ENCODE measurements around the gene GPR31.
"Not testable (repeated sequence)": the region's sequence is repeated elsewhere in the genome, so short reads cannot be mapped to it uniquely, and the experiment has no call there.

Gene GPR31

DNA sequence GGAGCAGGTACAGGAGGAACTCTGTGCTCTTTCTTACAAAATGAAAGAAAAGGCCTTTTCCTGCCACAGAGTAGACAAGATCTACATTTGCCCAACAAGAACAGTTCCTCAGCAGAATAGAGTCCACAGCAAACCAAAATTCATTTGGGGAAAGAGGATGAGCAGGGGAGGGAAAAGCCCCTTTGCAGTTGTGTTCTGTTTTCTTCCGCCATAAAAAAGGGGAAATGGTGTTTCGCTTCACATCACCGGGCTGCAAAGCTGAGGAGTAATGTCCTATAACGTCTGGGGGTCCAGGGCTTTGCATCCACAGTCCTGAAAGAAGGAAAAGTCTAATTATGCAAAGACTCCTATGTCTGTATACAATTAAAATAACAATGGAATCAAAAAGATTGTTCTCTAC, at the start of gene GPR31:
TSS of gene GPR31 (minus strand) at position 118 of the 400 bp plus-strand sequence. CDS start 149 bp downstream, outside the sequence.
- no peak for DNase-seq (ENCODE audit: low spot score)

DNA sequence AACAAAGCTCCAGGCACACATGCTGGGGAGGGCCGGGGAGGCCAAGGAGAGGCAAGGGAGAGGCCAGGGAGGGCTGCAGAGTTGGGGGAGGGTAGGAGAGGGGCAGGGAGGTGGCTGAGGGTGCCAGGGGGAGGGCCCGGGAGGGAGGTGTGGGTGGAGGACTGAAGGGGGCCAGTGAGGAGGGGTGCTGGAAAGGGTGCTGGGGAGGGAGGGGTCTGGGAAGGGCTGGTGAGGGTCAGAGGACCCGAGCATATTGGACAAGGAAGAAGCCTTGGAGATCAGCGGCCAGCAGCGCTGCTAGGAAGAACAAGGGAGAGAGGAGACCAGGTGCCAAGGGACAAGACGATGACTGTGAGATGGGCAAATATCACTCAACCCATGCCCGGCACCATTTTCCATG, 49.7 kb upstream of the GPR31 start:
- no peak for DNase-seq (ENCODE audit: low spot score)

- not testable (repeated sequence) for DNase-seq (ENCODE audit: low spot score)
Measured at GRCh38 chr6:167205316-167205715, 47.5 kb upstream of the GPR31 start.

DNA sequence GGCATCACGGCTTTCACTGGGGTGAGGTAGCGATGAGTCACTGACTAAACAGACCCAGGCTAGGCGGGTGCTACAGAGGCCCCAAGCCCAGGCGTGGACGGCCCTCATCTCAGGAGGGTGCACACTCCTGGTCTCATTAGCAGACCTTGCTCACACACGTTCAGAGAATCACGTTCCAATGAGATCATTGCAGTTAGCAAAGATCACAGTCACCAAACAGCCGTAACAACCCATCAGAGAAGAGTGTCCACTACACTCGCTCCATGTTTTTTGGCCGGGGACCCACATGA, 46.2 kb upstream of the GPR31 start:
- not testable (repeated sequence) for DNase-seq (ENCODE audit: low spot score)

- DNase-seq (ENCODE audit: low spot score): not testable (repeated sequence)
Measured at GRCh38 chr6:167203261-167204058, 45.7 kb upstream of the GPR31 start.

DNA sequence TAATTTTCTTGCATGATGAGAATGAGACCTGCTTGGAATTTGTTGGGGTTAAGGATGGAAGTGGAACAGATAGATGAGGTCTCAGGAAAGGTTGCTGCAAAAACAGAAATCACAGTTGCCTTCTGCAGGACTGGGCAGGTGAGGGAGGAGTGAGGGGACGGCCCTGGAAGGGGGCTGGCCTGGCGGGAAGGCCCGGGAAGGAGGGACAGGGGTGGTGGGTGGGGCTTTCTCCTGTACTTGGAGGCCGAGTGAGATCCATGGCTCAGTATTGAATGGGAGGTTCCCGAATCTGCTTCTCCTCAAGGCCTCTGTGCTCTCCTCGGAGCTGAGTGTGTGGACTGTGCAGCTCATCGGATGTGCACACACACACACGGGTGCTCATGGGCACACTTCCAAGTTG, 44.8 kb upstream of the GPR31 start:
- not testable (repeated sequence) for DNase-seq (ENCODE audit: low spot score)

DNA sequence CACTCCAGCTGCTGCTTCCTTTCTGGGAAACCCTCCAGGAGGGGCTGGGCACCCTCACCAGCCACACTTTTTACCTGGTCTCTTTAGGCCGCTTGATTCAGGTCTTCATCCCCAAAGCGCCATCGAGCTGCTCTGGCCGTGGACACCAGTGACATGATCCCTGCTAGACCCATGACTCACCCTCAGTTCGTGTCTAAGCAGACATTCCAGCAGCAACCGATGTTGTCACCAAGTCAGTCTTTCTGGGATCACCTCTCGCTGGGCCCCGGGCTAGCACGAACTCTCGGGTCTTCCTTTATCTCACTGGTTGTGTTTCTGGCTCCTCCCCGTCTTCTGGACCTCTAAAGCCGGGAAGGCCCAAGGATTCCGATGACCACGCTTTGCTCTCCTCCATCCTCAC, 43.0 kb upstream of the GPR31 start:
- no peak for DNase-seq (ENCODE audit: low spot score)

DNA sequence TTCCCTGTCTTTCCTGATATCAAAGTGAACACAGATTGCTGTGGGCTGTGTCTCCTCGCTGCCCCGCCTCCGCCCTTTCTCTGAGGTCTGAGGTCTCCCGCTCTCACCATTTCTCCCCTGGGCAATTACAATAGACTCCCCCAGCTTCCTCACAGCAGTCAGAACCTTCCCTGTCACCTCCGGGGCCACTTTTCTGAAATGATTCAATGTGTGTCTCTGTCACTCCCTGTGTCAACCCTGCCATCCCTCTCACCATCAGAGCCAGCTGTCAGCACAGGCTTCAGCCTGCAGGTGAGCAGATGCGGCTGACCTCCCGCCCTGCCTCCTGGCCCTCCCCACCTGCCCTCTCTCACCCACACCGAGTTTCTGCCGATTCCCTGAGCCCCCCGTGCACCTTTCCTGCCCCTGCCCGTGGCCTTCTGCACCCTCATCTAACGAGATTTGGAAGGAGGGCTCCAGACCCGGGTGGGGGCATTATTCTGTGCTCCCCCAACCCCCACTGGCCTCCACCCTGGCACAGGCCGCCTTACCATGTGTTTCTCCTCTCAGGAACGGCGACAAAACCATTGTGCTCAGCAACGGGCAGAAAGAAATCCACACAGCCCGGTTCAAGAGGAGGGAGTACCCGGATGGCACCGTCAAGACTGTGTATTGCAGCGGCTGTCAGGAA, 38.3 kb upstream of the GPR31 start:
- not testable (repeated sequence) for DNase-seq (ENCODE audit: low spot score)

DNA sequence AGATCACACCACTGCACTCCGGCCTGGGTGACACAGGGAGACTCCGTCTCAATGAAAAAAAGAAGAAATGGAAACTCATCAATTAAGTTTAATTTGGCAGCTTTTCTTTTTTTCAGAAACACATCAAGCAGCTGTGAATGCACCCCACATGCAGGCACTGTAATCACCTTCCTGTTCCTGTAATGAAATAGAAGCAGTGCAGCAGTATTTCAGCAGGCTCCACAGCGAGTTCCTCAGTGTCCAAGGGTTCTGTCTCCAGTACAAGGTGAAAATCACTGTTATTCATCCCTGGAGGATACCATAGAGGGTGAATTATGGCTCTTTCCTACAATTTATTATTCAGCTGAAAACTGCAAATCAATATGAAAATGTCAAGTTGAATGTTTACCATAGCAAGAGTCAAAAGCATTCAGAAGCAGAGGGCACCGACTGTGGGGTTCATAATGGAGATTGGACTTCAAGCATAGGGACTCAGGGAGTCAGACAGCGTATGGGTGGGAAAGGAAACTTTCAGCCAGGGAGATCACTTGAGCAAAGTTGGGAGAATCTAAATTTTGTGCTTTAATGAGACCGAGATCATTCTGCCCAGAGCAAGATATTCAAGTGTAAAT, 35.8 kb upstream of the GPR31 start:
- not testable (repeated sequence) for DNase-seq (ENCODE audit: low spot score)

DNA sequence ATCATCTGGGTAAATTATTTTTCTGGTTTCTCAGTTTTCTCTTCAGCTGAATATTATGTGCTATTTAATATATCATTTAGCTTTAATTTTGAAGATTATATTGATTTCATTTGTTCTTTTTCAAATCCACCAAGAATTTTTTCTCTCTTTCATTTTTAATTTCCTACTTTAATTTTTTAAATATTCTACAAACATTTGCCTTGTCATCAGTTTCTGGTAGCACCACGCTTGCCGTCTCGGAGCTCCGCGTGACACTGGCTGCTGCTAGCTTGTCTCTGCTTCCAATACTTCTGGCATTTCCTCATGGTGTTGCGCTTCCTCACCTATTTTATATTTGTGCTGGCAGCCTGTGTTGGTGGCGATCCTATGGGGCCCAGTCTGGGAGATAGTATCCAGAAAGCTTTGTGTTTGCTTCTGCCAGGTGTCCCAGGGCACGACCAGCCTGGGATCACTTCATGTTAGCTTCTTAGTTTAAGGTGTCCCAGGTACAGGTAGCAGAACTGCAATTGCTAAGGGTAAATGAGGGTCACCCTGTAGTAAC, 33.3 kb upstream of the GPR31 start:
- DNase-seq (ENCODE audit: low spot score): not testable (repeated sequence)

GRCh38 chr6:167187275-167187674, 29.5 kb upstream of the GPR31 start:
- DNase-seq (ENCODE audit: low spot score): not testable (repeated sequence)

DNA sequence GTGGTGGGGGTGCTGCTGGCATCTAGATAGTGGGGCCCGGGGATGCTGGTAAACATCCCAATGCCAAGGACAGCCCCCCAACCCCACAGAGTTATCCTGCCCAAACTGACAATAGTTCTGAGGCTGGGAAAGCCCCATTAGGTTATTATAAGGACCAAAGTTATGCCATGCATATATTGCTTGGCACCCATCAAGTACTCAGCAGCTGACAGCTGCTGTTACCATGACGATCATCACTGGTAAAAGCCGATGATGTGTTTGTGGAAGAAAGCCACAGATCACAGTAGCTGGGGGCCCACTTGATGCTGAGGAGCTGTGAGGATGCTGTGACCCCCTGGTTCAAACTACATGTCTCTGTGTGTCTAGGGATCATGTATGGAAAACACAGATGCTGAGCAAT, 27.3 kb upstream of the GPR31 start:
- DNase-seq (ENCODE audit: low spot score): not testable (repeated sequence)

- not testable (repeated sequence) for DNase-seq (ENCODE audit: low spot score)
Measured at GRCh38 chr6:167182913-167183314, 25.1 kb upstream of the GPR31 start.

DNA sequence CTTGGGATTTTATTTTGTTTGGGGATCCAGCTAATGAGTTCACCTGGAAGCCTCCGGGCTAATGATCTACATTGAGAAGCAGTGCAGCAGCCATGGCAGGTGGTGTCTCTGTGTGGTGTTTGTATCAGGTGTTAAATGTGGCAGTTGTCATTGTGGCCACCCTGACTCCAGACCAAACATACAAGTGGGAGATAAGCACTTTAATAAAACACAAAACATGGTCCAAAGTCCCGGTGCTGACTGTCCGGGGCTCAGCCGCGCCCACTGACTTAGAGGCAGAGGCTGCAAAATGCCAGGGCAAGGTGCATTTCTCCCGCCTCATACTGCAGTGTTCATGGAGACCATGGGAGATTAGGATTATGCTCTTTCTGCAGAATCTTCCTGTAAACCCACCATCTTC, 23.6 kb upstream of the GPR31 start:
- not testable (repeated sequence) for DNase-seq (ENCODE audit: low spot score)

GRCh38 chr6:167180086-167180485, 22.3 kb upstream of the GPR31 start:
- DNase-seq (ENCODE audit: low spot score): not testable (repeated sequence)

- not testable (repeated sequence) for DNase-seq (ENCODE audit: low spot score)
Measured at GRCh38 chr6:167178896-167179655, 21.3 kb upstream of the GPR31 start.

DNA sequence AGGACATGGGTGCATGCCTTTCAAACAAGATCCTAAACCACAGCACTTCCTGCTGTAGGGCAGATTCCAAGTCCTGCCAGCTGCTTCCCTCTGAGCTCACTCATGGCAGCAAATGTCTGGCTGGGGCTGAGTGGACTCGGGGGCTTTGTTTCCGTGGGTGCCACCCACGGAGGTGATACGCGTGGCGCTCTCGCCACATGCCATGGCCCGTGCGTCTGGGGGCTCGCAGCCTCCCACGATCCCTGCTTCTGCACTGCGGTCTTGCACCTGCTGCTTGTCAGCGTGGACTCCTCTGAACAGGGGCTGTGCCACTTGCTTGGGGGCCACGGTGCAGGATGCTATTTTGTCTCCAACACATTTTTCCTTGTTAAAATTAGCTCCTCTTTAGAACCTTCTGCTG, 19.5 kb upstream of the GPR31 start:
- not testable (repeated sequence) for DNase-seq (ENCODE audit: low spot score)

- DNase-seq (ENCODE audit: low spot score): not testable (repeated sequence)
Measured at GRCh38 chr6:167172011-167172410, 14.2 kb upstream of the GPR31 start.

GRCh38 chr6:167171300-167171699, 13.5 kb upstream of the GPR31 start:
- DNase-seq (ENCODE audit: low spot score): not testable (repeated sequence)

GRCh38 chr6:167169867-167170266, 12.1 kb upstream of the GPR31 start:
- DNase-seq (ENCODE audit: low spot score): not testable (repeated sequence)

DNA sequence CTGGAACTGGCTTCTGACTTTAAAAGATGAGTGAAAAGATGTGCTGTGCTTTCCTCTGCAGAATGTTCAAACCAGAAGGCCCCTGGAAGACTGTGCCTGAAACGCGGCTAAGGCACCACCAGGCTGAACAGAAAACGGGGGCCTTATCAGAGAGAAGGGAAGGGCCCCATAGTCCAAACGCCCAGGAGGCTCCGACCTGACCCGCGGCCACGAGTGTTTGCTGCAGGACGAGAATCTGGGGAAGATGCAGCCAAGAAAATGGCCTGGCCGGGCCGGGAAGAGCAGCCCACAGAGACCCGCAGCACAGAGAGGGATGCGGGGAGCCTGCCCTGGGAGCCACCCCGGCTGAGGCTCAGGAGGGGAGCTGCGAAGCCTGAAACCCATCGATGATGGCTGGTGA, 10.5 kb upstream of the GPR31 start:
- not testable (repeated sequence) for DNase-seq (ENCODE audit: low spot score)

DNA sequence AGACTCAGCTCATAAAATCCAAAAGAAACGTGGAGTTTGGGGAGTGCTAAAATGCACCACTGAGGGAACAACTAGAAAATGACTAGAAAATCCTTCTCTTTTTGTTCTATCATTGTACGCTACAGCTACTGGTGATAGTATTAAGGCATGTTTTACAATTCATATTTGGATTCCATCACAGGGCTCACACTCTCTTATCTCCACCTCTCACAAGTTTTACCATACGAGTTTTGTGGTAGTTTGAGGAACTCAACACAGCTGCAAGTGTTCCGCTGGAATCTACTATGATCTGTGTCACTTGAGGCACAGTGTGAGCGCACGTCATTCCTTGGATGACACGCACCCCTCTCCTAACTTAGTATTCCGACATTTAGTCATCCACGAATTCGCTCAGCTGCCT, 9.9 kb upstream of the GPR31 start:
- not testable (repeated sequence) for DNase-seq (ENCODE audit: low spot score)

Data from AG08396 (cell line).